Vagina (tissue), 2 donors: ENCODE measurements around the gene RRAS2.
"Not testable (repeated sequence)": the region's sequence is repeated elsewhere in the genome, so short reads cannot be mapped to it uniquely, and the experiment has no call there.

ENCODE experiments used
- POLR2A ChIP-seq, 2 donors: fragments of 450-650 bp; IDR thresholded peaks; one replicate each; pipeline ENCODE4 v1.6.1; 2017; ENCODE audit warnings: antibody characterized with exemption in 2 of 2, mild to moderate bottlenecking in 2 of 2, moderate library complexity in 2 of 2
- POLR2AphosphoS5 ChIP-seq, 2 donors: sonication (generic); formaldehyde crosslinking; IDR thresholded peaks; one replicate each; pipeline ENCODE4 v1.9.0; 2017; ENCODE audit warnings: antibody characterized with exemption in 2 of 2, mild to moderate bottlenecking in 2 of 2, low read depth in 1 of 2; ENCODE audit not compliant: insufficient read depth in 1 of 2

- TF ChIP-seq POLR2AphosphoS5 (IDR thresholded peaks at IDR 0.05; ENCODE audit: insufficient read depth in 1 of 2, low read depth in 1 of 2); POLR2A (IDR thresholded peaks at IDR 0.05): not testable (repeated sequence)
These were observed 14.0 kb downstream of the RRAS2 start for GRCh38 chr11:14345016-14345415.
